ENCODE data around the gene THSD7B. TPM values are rescaled to one million over a fixed set of nuclear protein-coding genes. Genes with fewer than 3 reads are reported as not detected.

Gene THSD7B
- total and polyA plus RNA-seq, 2 of the 8 experiments (the other 6 are each of a cell fraction or from before 2014, with no cell fraction given) = 0.60 to 2.9 TPM

DNA sequence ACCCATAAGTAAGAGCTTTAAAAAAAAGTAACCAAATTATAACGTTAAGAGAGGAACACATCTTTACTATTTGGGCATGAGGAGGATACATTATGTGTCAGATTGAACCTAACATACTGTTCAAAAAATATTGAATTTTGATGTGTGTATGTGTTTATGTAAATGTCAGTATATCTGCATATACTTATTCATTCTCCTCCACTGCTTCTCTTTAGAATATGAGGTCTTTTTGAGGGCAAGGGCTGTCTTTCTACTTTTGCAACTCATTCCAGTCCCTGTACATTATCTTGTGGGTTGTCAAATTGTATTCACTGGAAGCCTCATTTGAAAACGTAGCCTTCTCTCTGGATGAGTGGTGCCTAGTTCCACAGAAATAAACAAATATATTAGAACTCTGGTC, 689.5 kb downstream of the THSD7B start:
- H3K27ac ChIP-seq (ENCODE audit: low read depth, low read length) = no peak overlapping the region
- 0 out of 4 replicates have a peak, but pooled peaks cover 0 to 4% of the 10 kb centered on the region in 2 experiments for H3K9me3 ChIP-seq (ENCODE audit: insufficient read depth in 2 of 2, low read depth in 1 of 2, low read length in 1 of 2)
- no peak overlapping the region for H2BK12ac ChIP-seq (ENCODE audit: low read depth, low read length)
- H2BK15ac ChIP-seq (ENCODE audit: low read length) = no peak overlapping the region
- 90% methylated on average over 2 of the region's 2 CpGs; no CpG with 5 or more reads in 1 of the 2 experiments for WGBS, 2 experiments (ENCODE audit: extremely low coverage in 1 of 2, insufficient coverage in 1 of 2, insufficient read length in 1 of 2, insufficient replicate concordance in 2 of 2, low coverage in 1 of 2, low lambda C conversion rate in 2 of 2, missing lambda C conversion rate in 1 of 2)
- H4K20me1 ChIP-seq (replicated peaks in 1 of 2; ENCODE audit: control insufficient read depth in 1 of 2, insufficient read depth in 2 of 2, low read length in 2 of 2) = no peaks in the 10 kb centered on the region
- no peak overlapping the region for H3K4me2 ChIP-seq (ENCODE audit: insufficient read depth in 1 of 2, low read depth in 2 of 2, low read length in 2 of 2)
- no peak overlapping the region for H2AFZ ChIP-seq (ENCODE audit: low read length)
- no peak overlapping the region for H4K5ac ChIP-seq (ENCODE audit: insufficient read length, low read depth, low read length)
- H3K27me3 ChIP-seq (replicated peaks in 1 of 4; ENCODE audit: control insufficient read depth in 3 of 4, extremely low read depth in 1 of 4, insufficient read depth in 3 of 4, low read length in 3 of 4) = no peaks in the 10 kb centered on the region
- H3K36me3 ChIP-seq (ENCODE audit: control insufficient read depth in 2 of 4, insufficient read depth in 4 of 4, low read length in 3 of 4) = no peaks in the 10 kb centered on the region
- H3K4ac ChIP-seq (replicated peaks; ENCODE audit: insufficient read length, low read depth, low read length) = no peak overlapping the region
- ChIA-PET CTCF (ENCODE audit: partially characterized antibody) (interaction anchor here (3.7 kb wide), 1 partner anchor 12 kb away, joined by 24 read pairs; no protein-coding TSS in a partner anchor), POLR2A (ENCODE audit: partially characterized antibody) (no interaction called here)
- H3K18ac ChIP-seq (ENCODE audit: extremely low read depth, low read length) = no peak overlapping the region
- H3K23me2 ChIP-seq (ENCODE audit: low read depth, low read length) = no peaks in the 10 kb centered on the region
- no peak overlapping the region for H3K4me3 ChIP-seq (ENCODE audit: extremely low read depth in 1 of 4, insufficient read depth in 2 of 4, low read depth in 3 of 4, low read length in 4 of 4)
- H2AK5ac ChIP-seq (ENCODE audit: low read depth, low read length) = no peak overlapping the region
- FAIRE-seq (no peak), DNase-seq (ENCODE audit: low read depth in 1 of 2, low spot score in 2 of 2) (no peak)
- H4K91ac ChIP-seq (replicated peaks; ENCODE audit: insufficient read length, low read length) = no peak overlapping the region
- H3K79me1 ChIP-seq (ENCODE audit: low read depth, low read length) = no peaks in the 10 kb centered on the region
- no peak overlapping the region for H3K56ac ChIP-seq (replicated peaks; ENCODE audit: insufficient read length, low read depth, low read length)
- H3K4me1 ChIP-seq (replicated peaks in 1 of 4; ENCODE audit: control insufficient read depth in 3 of 4, insufficient read depth in 4 of 4, low read length in 3 of 4) = no peaks in the 10 kb centered on the region
- H3K79me2 ChIP-seq (ENCODE audit: control insufficient read depth in 1 of 2, insufficient read depth in 2 of 2, low read length in 2 of 2) = no peaks in the 10 kb centered on the region
- no peak overlapping the region for H2BK120ac ChIP-seq (replicated peaks; ENCODE audit: low read depth, low read length)
- H4K8ac ChIP-seq (ENCODE audit: extremely low read depth, insufficient read depth, low read length) = no peak overlapping the region
- H3K14ac ChIP-seq (ENCODE audit: insufficient read length) = no peak overlapping the region
- H2BK5ac ChIP-seq (ENCODE audit: low read depth, low read length) = no peak overlapping the region
- H3K9ac ChIP-seq (replicated peaks in 1 of 4; ENCODE audit: extremely low read depth in 1 of 4, low read depth in 3 of 4, low read length in 3 of 4) = no peak overlapping the region
- no peak overlapping the region for H2BK20ac ChIP-seq (ENCODE audit: low read length)
- no peak overlapping the region for H3K23ac ChIP-seq (ENCODE audit: insufficient read length)
